ENCODE measurements around the gene S100B. TPM values are rescaled to one million over a fixed set of nuclear protein-coding genes. Genes with fewer than 3 reads are reported as not detected.

Gene S100B
- total and polyA plus RNA-seq, 4 donors, result 3.2 to 6.0 (median 5.4) TPM

DNA sequence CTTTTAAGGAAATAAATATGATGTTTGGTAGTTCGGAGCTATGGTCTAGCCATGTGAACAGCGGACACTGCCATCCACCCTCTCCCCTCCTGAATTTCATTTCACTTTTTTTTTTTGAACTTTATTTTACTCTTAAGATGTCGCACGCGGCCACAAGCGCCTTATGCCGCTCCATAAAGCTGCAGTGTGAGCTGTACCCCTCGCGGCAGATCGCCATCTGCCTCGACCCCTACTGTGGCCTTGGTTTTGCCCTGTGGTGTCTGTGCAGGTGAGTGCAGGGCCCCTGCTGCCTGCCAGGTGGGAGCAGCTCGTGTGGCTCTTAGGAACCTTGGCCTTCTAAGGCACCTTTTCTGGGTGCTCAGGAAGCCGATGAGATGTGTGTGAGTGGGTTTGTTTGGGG, 48.1 kb downstream of the S100B start:
- peaks cover 7 to 50% (median 33%) of the 10 kb centered on the region in 4 donors for H3K36me3 ChIP-seq (ENCODE audit: control insufficient read depth in 4 of 4, insufficient read depth in 4 of 4, low read length in 4 of 4)
- H3K4me3 ChIP-seq, result no peak overlapping the region
- H3K4me1 ChIP-seq (ENCODE audit: control insufficient read depth in 5 of 5, insufficient read depth in 5 of 5, low read length in 5 of 5), result peaks cover 0 to 4% (median 0%) of the 10 kb centered on the region in 5 donors
- no peak for ATAC-seq (ENCODE audit: insufficient read depth, low FRiP score)
- WGBS, 2 donors, result 95 to 97% methylated on average over 13 of the region's 13 CpGs
- H3K27ac ChIP-seq (ENCODE audit: low read depth in 1 of 2, low read length in 1 of 2), result no peak overlapping the region
- no peaks in the 10 kb centered on the region for H3K9me3 ChIP-seq (ENCODE audit: control insufficient read depth in 4 of 4, insufficient read depth in 3 of 4, low read length in 3 of 4)
- H3K9ac ChIP-seq (ENCODE audit: insufficient read depth in 1 of 2, low read length in 2 of 2), result no peak overlapping the region
- DNase-seq, result no peak
- no peaks in the 10 kb centered on the region for H3K27me3 ChIP-seq (ENCODE audit: control insufficient read depth in 3 of 3, insufficient read depth in 3 of 3, low read length in 2 of 3)
- TF ChIP-seq, protein P1, sequence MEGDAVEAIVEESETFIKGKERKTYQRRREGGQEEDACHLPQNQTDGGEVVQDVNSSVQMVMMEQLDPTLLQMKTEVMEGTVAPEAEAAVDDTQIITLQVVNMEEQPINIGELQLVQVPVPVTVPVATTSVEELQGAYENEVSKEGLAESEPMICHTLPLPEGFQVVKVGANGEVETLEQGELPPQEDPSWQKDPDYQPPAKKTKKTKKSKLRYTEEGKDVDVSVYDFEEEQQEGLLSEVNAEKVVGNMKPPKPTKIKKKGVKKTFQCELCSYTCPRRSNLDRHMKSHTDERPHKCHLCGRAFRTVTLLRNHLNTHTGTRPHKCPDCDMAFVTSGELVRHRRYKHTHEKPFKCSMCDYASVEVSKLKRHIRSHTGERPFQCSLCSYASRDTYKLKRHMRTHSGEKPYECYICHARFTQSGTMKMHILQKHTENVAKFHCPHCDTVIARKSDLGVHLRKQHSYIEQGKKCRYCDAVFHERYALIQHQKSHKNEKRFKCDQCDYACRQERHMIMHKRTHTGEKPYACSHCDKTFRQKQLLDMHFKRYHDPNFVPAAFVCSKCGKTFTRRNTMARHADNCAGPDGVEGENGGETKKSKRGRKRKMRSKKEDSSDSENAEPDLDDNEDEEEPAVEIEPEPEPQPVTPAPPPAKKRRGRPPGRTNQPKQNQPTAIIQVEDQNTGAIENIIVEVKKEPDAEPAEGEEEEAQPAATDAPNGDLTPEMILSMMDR (IDR thresholded peaks at IDR 0.05; ENCODE audit: control extremely low read depth, extremely low read depth), result no peak

DNA sequence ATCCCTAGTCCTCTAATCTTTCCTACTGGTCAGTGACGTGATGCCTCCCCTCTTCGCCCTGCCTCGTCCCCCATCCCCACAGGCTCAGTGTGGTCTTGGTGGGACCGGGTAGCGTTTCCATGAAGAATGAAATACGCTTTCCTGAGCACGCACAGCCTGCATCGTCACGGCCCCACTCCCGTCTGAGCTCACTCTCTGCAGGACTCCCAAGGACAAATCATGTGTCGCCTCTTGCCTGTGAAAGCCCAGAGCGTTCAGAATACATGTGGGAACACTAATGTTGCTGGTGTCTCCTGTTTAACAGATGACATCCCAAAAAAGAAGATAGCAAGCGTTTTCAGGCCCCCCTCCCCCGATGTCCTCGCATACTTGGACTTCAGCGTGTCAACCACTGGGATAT, 49.2 kb downstream of the S100B start:
- Histone ChIP-seq H3K36me3 (ENCODE audit: control insufficient read depth in 4 of 4, insufficient read depth in 4 of 4, low read length in 4 of 4) (peaks cover 9 to 48% (median 33%) of the 10 kb centered on the region in 4 donors), H3K9me3 (ENCODE audit: control insufficient read depth in 4 of 4, insufficient read depth in 3 of 4, low read length in 3 of 4) (no peaks in the 10 kb centered on the region), H3K4me3 (no peak overlapping the region), H3K9ac (ENCODE audit: insufficient read depth in 1 of 2, low read length in 2 of 2) (no peak overlapping the region), H3K27ac (ENCODE audit: low read depth in 1 of 2, low read length in 1 of 2) (no peak overlapping the region), H3K4me1 (ENCODE audit: control insufficient read depth in 5 of 5, insufficient read depth in 5 of 5, low read length in 5 of 5) (peaks cover 0 to 4% (median 0%) of the 10 kb centered on the region in 5 donors), H3K27me3 (ENCODE audit: control insufficient read depth in 3 of 3, insufficient read depth in 3 of 3, low read length in 2 of 3) (no peaks in the 10 kb centered on the region)
- no peak for ATAC-seq (ENCODE audit: insufficient read depth, low FRiP score)
- 96 to 98% methylated on average over 16 of the region's 16 CpGs for WGBS, 2 donors
- TF ChIP-seq, protein P1 (IDR thresholded peaks at IDR 0.05; ENCODE audit: control extremely low read depth, extremely low read depth), result no peak
- DNase-seq, result no peak

DNA sequence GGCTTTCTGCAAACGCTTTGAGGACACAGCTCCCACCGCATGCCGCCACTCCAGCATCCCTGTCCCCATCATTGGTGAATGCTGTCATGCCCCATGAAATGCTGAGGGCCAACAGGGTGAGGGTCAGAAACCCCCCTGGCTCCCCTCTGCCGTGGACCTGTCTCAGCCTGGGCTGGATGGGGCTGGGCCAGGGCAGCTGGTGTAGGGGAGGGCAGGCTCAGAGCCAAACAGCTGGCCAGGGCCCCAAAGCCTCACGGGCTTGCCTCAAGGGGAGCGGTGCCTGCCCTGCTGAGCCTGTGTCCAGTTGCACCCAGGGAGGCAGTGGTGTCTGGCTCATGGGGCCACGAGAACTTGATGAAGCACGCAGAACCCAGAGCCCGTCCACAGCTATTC, 49.7 kb downstream of the S100B start:
- Histone ChIP-seq H3K27me3 (ENCODE audit: control insufficient read depth in 3 of 3, insufficient read depth in 3 of 3, low read length in 2 of 3) (no peaks in the 10 kb centered on the region), H3K9ac (ENCODE audit: insufficient read depth in 1 of 2, low read length in 2 of 2) (no peak overlapping the region), H3K9me3 (ENCODE audit: control insufficient read depth in 4 of 4, insufficient read depth in 3 of 4, low read length in 3 of 4) (no peaks in the 10 kb centered on the region), H3K4me3 (no peak overlapping the region), H3K36me3 (ENCODE audit: control insufficient read depth in 4 of 4, insufficient read depth in 4 of 4, low read length in 4 of 4) (peaks cover 9 to 45% (median 37%) of the 10 kb centered on the region in 4 donors), H3K4me1 (ENCODE audit: control insufficient read depth in 5 of 5, insufficient read depth in 5 of 5, low read length in 5 of 5) (peaks cover 0 to 4% (median 0%) of the 10 kb centered on the region in 5 donors), H3K27ac (ENCODE audit: low read depth in 1 of 2, low read length in 1 of 2) (no peak overlapping the region)
- WGBS, 2 donors, result 92 to 94% methylated on average over 9 of the region's 9 CpGs
- TF ChIP-seq, protein P1 (IDR thresholded peaks at IDR 0.05; ENCODE audit: control extremely low read depth, extremely low read depth), result no peak
- no peak for DNase-seq
- no peak for ATAC-seq (ENCODE audit: insufficient read depth, low FRiP score)
